H9 (cell line): ENCODE results near the gene TNXB. TPM values are rescaled to one million over a fixed set of nuclear protein-coding genes. Genes with fewer than 3 reads are reported as not detected.

ENCODE experiments used
- DNase-seq: peaks from one replicate; pipeline ENCODE4 v3.0.0-alpha.2; 2017
- H2AFZ ChIP-seq: one replicate; pipeline ENCODE4 v1.6.1; 2013; ENCODE audit warnings: mild to moderate bottlenecking, low read length, control low read depth, moderate library complexity
- H2AK5ac ChIP-seq: 2 replicates; pipeline ENCODE4 v1.6.1; 2013; ENCODE audit warnings: low read length, control low read depth, mixed read lengths; ENCODE audit not compliant: insufficient read length
- H2BK120ac ChIP-seq: one replicate; pipeline ENCODE4 v1.6.1; 2013; ENCODE audit warnings: low read depth, mild to moderate bottlenecking, low read length, control low read depth, inconsistent platforms; ENCODE audit not compliant: poor library complexity, severe bottlenecking
- H2BK12ac ChIP-seq: 2 replicates; pipeline ENCODE4 v1.6.1; 2013; ENCODE audit warnings: low read length, control low read depth, mixed read lengths, low read depth; ENCODE audit not compliant: insufficient read length
- H2BK15ac ChIP-seq: 2 replicates; pipeline ENCODE4 v1.6.1; 2013; ENCODE audit warnings: low read depth, low read length, control low read depth
- H2BK20ac ChIP-seq: one replicate; pipeline ENCODE4 v1.6.1; 2013; ENCODE audit warnings: low read depth, mild to moderate bottlenecking, low read length, control low read depth, inconsistent platforms; ENCODE audit not compliant: poor library complexity, severe bottlenecking
- H2BK5ac ChIP-seq: 2 replicates; pipeline ENCODE4 v1.6.1; 2013; ENCODE audit warnings: low read length, control low read depth, mixed read lengths; ENCODE audit not compliant: insufficient read length
- H3K14ac ChIP-seq: 2 replicates; pipeline ENCODE4 v1.6.1; 2013; ENCODE audit warnings: low read length, control low read depth; ENCODE audit not compliant: insufficient read depth
- H3K18ac ChIP-seq: 2 replicates; pipeline ENCODE4 v1.6.1; 2013; ENCODE audit warnings: low read depth, mild to moderate bottlenecking, mixed read lengths, low read length, control low read depth; ENCODE audit not compliant: insufficient read length
- H3K23ac ChIP-seq: 2 replicates; pipeline ENCODE4 v1.6.1; 2013; ENCODE audit warnings: low read length, control low read depth, mixed read lengths, low read depth; ENCODE audit not compliant: insufficient read length
- H3K23me2 ChIP-seq: 2 replicates; pipeline ENCODE4 v1.6.1; 2013; ENCODE audit warnings: low read depth, mild to moderate bottlenecking, mixed read lengths, low read length, control low read depth; ENCODE audit not compliant: insufficient read length, poor library complexity, severe bottlenecking
- H3K27ac ChIP-seq: 2 replicates; pipeline ENCODE4 v1.5.1; 2013; ENCODE audit warnings: low read length, control low read depth, mixed read lengths, low read depth; ENCODE audit not compliant: insufficient read length
- H3K27me3 ChIP-seq: 2 replicates; pipeline ENCODE4 v1.6.1; 2013; ENCODE audit warnings: low read length, control low read depth, inconsistent platforms; ENCODE audit not compliant: insufficient read depth
- H3K4ac ChIP-seq: 2 replicates; pipeline ENCODE4 v1.6.1; 2013; ENCODE audit warnings: low read depth, mild to moderate bottlenecking, control low read depth, inconsistent platforms, low read length, moderate library complexity
- H3K4me1 ChIP-seq: 2 replicates; pipeline ENCODE4 v1.6.1; 2013; ENCODE audit warnings: low read length, control low read depth, inconsistent platforms; ENCODE audit not compliant: insufficient read depth
- H3K4me2 ChIP-seq: 2 replicates; pipeline ENCODE4 v1.6.1; 2013; ENCODE audit warnings: low read length, control low read depth, mixed read lengths; ENCODE audit not compliant: insufficient read length, insufficient read depth
- H3K56ac ChIP-seq: 2 replicates; pipeline ENCODE4 v1.6.1; 2013; ENCODE audit warnings: low read depth, mild to moderate bottlenecking, mixed read lengths, low read length, control low read depth; ENCODE audit not compliant: insufficient read length
- H3K79me1 ChIP-seq: 2 replicates; pipeline ENCODE4 v1.6.1; 2013; ENCODE audit warnings: low read depth, mild to moderate bottlenecking, moderate library complexity, low read length, control low read depth, inconsistent platforms; ENCODE audit not compliant: insufficient read depth, poor library complexity, severe bottlenecking
- H3K79me2 ChIP-seq: 2 replicates; pipeline ENCODE4 v1.6.1; 2013; ENCODE audit warnings: low read length, control low read depth, inconsistent platforms; ENCODE audit not compliant: insufficient read depth
- H3K9ac ChIP-seq: 2 replicates; pipeline ENCODE4 v1.6.1; 2013; ENCODE audit warnings: low read length, control low read depth, mixed read lengths; ENCODE audit not compliant: insufficient read length; ENCODE audit errors: extremely low read depth
- H3K9me3 ChIP-seq: one replicate; pipeline ENCODE4 v1.6.1; 2013; ENCODE audit warnings: low read depth, low read length, inconsistent platforms; ENCODE audit not compliant: control insufficient read depth
- H3T11ph ChIP-seq: one replicate; pipeline ENCODE4 v1.6.1; 2013; ENCODE audit warnings: mild to moderate bottlenecking, low read length, control low read depth, inconsistent platforms
- H4K20me1 ChIP-seq: one replicate; pipeline ENCODE4 v1.6.1; 2013; ENCODE audit not compliant: control insufficient read depth, insufficient read length, insufficient read depth
- H4K5ac ChIP-seq: 2 replicates; pipeline ENCODE4 v1.6.1; 2013; ENCODE audit warnings: low read depth, mild to moderate bottlenecking, mixed read lengths, low read length, control low read depth; ENCODE audit not compliant: insufficient read length
- H4K8ac ChIP-seq: replicated peaks from 2 replicates; pipeline ENCODE4 v1.6.1; 2013; ENCODE audit warnings: low read length, control low read depth, mixed read lengths, low read depth; ENCODE audit not compliant: insufficient read length
- H4K91ac ChIP-seq: 2 replicates; pipeline ENCODE4 v1.6.1; 2013; ENCODE audit warnings: low read depth, mild to moderate bottlenecking, moderate library complexity, mixed read lengths, low read length, control low read depth; ENCODE audit not compliant: insufficient read length
- H3K27ac Mint-ChIP-seq, 3 experiments: 2 replicates in 2 of 3; 3 replicates in 1 of 3; pipeline ENCODE4 v1.8.0; 2020 to 2021; ENCODE audit warnings: mixed read lengths in 3 of 3, mild to moderate bottlenecking in 1 of 3, moderate library complexity in 1 of 3
- H3K27me3 Mint-ChIP-seq: 2 replicates; pipeline ENCODE4 v1.8.0; 2021; ENCODE audit warnings: low read depth, mild to moderate bottlenecking, moderate library complexity, mixed read lengths
- H3K36me3 Mint-ChIP-seq, 3 experiments: 2 replicates in 2 of 3; 3 replicates in 1 of 3; pipeline ENCODE4 v1.8.0; 2020 to 2021; ENCODE audit warnings: low read depth in 3 of 3, mixed read lengths in 3 of 3; ENCODE audit not compliant: insufficient read depth in 1 of 3
- H3K4me1 Mint-ChIP-seq, 2 experiments: 2 replicates each; pipeline ENCODE4 v1.8.0; 2020; ENCODE audit warnings: mixed read lengths in 2 of 2
- H3K4me3 Mint-ChIP-seq, 2 experiments: 2 replicates in 1 of 2; 3 replicates in 1 of 2; pipeline ENCODE4 v1.8.0; 2020 to 2021; ENCODE audit warnings: mild to moderate bottlenecking in 2 of 2, mixed read lengths in 2 of 2, moderate library complexity in 1 of 2
- H3K9me3 Mint-ChIP-seq, 2 experiments: 2 replicates in 1 of 2; 3 replicates in 1 of 2; pipeline ENCODE4 v1.8.0; 2020; ENCODE audit warnings: mild to moderate bottlenecking in 2 of 2, mixed read lengths in 2 of 2, moderate library complexity in 1 of 2
- WGBS: extraction: QIAGEN DNeasy Blood & Tissue Kit; methylation state at CpG from one replicate; pipeline ENCODE4 v1.1.7; 2013; ENCODE audit warnings: missing lambda C conversion rate, low lambda C conversion rate, mixed read lengths; ENCODE audit not compliant: insufficient read length; ENCODE audit errors: extremely low coverage; 5-methylcytosine and 5-hydroxymethylcytosine counted together
- total RNA-seq: library from RNA; stranded (reverse); gene quantifications from 2 replicates; pipeline ENCODE4 v1.2.1, GENCODE V29; 2021
- TF ChIP-seq, protein P1 (sequence below): fragments of 200-600 bp; sonication (generic); conservative IDR thresholded peaks from 3 replicates; pipeline ENCODE4 v1.8.0; 2021; ENCODE audit warnings: antibody characterized with exemption, mild to moderate bottlenecking

The TNXB gene
- total RNA-seq, 1 experiment from 2014 or later: 5.0 TPM

DNA sequence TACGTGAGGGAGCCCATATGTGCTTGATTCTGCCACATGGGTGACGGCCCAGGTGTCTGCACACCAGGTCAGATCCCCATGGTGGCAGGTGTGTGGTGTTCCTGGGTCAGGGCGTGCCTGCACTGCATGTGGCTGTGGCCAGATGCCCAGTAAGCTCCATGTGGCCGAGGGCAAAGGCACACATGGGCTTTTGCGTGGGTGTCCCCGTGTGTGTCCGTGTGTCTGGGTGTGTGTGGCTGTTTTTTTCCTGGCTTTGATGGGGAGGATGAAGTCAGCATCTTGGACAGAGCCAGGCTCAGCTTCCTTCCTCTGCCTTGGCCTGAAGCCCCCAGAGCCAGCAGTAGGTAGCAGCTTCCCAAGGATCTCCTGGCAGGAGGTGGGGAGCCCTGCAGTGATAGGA, 1.5 kb upstream of the TNXB start:
- H3K4me1 Mint-ChIP-seq: peaks cover 20 to 24% of the 10 kb centered on the region in 2 experiments
- Histone ChIP-seq H4K5ac (no peak overlapping the region), H2BK12ac (no peak overlapping the region), H3K9ac (no peak overlapping the region), H3K4me2 (no peak overlapping the region), H3K4me1 (no peaks in the 10 kb centered on the region; the same call in 1 of the 2 replicates), H2AK5ac (no peak overlapping the region), H3K27ac (no peak overlapping the region), H2BK20ac (no peak overlapping the region), H2BK120ac (no peak overlapping the region), H3K9me3 (no peaks in the 10 kb centered on the region), H4K20me1 (no peaks in the 10 kb centered on the region), H3K27me3 (no peaks in the 10 kb centered on the region; the same call in 1 of the 2 replicates), H3K23ac (no peak overlapping the region), H2BK5ac (no peak overlapping the region), H3K23me2 (no peaks in the 10 kb centered on the region), H3T11ph (no peak overlapping the region), H2AFZ (no peak overlapping the region), H4K91ac (no peak overlapping the region), H3K4ac (no peak overlapping the region), H3K18ac (no peak overlapping the region), H2BK15ac (no peak overlapping the region), H3K14ac (no peak overlapping the region), H3K79me1 (no peaks in the 10 kb centered on the region), H3K79me2 (no peaks in the 10 kb centered on the region), H4K8ac (no peak overlapping the region), H3K56ac (no peak overlapping the region)
- peaks cover 31% of the 10 kb centered on the region for H3K27me3 Mint-ChIP-seq
- H3K36me3 Mint-ChIP-seq: peaks cover 2 to 9% (median 8%) of the 10 kb centered on the region in 3 experiments; a peak in 5 of 7 replicates
- H3K27ac Mint-ChIP-seq: no peak overlapping the region
- TF ChIP-seq, protein P1, sequence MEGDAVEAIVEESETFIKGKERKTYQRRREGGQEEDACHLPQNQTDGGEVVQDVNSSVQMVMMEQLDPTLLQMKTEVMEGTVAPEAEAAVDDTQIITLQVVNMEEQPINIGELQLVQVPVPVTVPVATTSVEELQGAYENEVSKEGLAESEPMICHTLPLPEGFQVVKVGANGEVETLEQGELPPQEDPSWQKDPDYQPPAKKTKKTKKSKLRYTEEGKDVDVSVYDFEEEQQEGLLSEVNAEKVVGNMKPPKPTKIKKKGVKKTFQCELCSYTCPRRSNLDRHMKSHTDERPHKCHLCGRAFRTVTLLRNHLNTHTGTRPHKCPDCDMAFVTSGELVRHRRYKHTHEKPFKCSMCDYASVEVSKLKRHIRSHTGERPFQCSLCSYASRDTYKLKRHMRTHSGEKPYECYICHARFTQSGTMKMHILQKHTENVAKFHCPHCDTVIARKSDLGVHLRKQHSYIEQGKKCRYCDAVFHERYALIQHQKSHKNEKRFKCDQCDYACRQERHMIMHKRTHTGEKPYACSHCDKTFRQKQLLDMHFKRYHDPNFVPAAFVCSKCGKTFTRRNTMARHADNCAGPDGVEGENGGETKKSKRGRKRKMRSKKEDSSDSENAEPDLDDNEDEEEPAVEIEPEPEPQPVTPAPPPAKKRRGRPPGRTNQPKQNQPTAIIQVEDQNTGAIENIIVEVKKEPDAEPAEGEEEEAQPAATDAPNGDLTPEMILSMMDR: no peak
- no peak for DNase-seq
- H3K9me3 Mint-ChIP-seq: no peaks in the 10 kb centered on the region
- no peak overlapping the region for H3K4me3 Mint-ChIP-seq
- WGBS: no CpG with 5 or more reads among the region's 7 CpGs
